T-helper 22 cell (primary cell): ENCODE data around the gene SELENOO.
A peak's percentile ranks its signal among the peaks of the same experiment; 100 is the strongest.

ENCODE experiments used
- DNase-seq: peaks from one replicate; pipeline ENCODE4 v3.0.0-alpha.2; 2020; ENCODE audit warnings: low read depth

Gene SELENOO

GRCh38 chr22:50184902-50185374, 15.9 kb upstream of the SELENOO start:
- no peak for DNase-seq

GRCh38 chr22:50185375-50186087, 15.3 kb upstream of the SELENOO start, which contains the start of gene TRABD:
Gene TRABD, plus strand, starts transcription at chr22:50185913. Its CDS starts 7,148 bp downstream, at chr22:50193061.
- DNase-seq: peak; percentile 82

GRCh38 chr22:50186181-50186714, 14.6 kb upstream of the SELENOO start:
- DNase-seq: no peak

- no peak for DNase-seq
These were observed 13.9 kb upstream of the SELENOO start for GRCh38 chr22:50186761-50187523.

GRCh38 chr22:50188356-50188755, 12.5 kb upstream of the SELENOO start:
- DNase-seq: no peak

- no peak for DNase-seq
These were observed 11.5 kb upstream of the SELENOO start for GRCh38 chr22:50189184-50189848.

GRCh38 chr22:50189849-50190181, 11.0 kb upstream of the SELENOO start:
- no peak for DNase-seq

- DNase-seq: peak; percentile 70
These were observed 10.4 kb upstream of the SELENOO start for GRCh38 chr22:50190182-50190940.

- DNase-seq: peak; percentile 84
These were observed 9.7 kb upstream of the SELENOO start for GRCh38 chr22:50190941-50191741.

GRCh38 chr22:50192436-50193204, 8.2 kb upstream of the SELENOO start:
- peak; percentile 42 for DNase-seq

- no peak for DNase-seq
These were observed 7.2 kb upstream of the SELENOO start for GRCh38 chr22:50193621-50194020.

GRCh38 chr22:50194037-50194805, 6.6 kb upstream of the SELENOO start:
- DNase-seq: no peak

- no peak for DNase-seq
These were observed 4.6 kb upstream of the SELENOO start for GRCh38 chr22:50196256-50196655.

- no peak for DNase-seq
These were observed 3.6 kb upstream of the SELENOO start for GRCh38 chr22:50197000-50197800.

GRCh38 chr22:50197856-50198623, 2.8 kb upstream of the SELENOO start:
- DNase-seq: no peak

GRCh38 chr22:50198624-50199017, 2.2 kb upstream of the SELENOO start:
- DNase-seq: no peak

- DNase-seq: no peak
These were observed 1.5 kb upstream of the SELENOO start for GRCh38 chr22:50199251-50199721.
